ENCODE results near the gene KIF25. TPM values are rescaled to one million over a fixed set of nuclear protein-coding genes. Genes with fewer than 3 reads are reported as not detected.

KIF25 gene
- total and polyA plus RNA-seq, 4 donors = 0.05 TPM; not detected in 3

- no peak for TF ChIP-seq REST (IDR thresholded peaks at IDR 0.05)
Measured at GRCh38 chr6:168089186-168090063, 92.0 kb downstream of the KIF25 start (continued).

- WGBS = 91% methylated on average over 16 of the region's 16 CpGs
- no peaks in the 10 kb centered on the region for H3K27me3 ChIP-seq (ENCODE audit: control insufficient read depth in 4 of 4, insufficient read depth in 4 of 4, low read length in 3 of 4)
- DNase-seq (ENCODE audit: low spot score) = no peak
- H3K27ac ChIP-seq (ENCODE audit: low read depth in 1 of 2, low read length in 2 of 2) = no peak overlapping the region
- no peaks in the 10 kb centered on the region for H3K36me3 ChIP-seq (ENCODE audit: control insufficient read depth in 4 of 4, insufficient read depth in 3 of 4, low read depth in 1 of 4, low read length in 3 of 4)
- no peaks in the 10 kb centered on the region for H3K9me3 ChIP-seq (ENCODE audit: control insufficient read depth in 4 of 4, low read length in 3 of 4)
- no peak overlapping the region for H3K9ac ChIP-seq (ENCODE audit: low read depth in 1 of 2, low read length in 2 of 2)
- no peaks in the 10 kb centered on the region for H3K4me1 ChIP-seq (ENCODE audit: control insufficient read depth in 4 of 4, insufficient read depth in 4 of 4, low read length in 3 of 4)
- H3K4me3 ChIP-seq (ENCODE audit: low read depth in 1 of 3, low read length in 3 of 3) = no peak overlapping the region
- TF ChIP-seq ZBTB33 (IDR thresholded peaks at IDR 0.05) = no peak
Measured at GRCh38 chr6:168090064-168090690, 92.7 kb downstream of the KIF25 start.

- no peak overlapping the region for H3K4me3 ChIP-seq (ENCODE audit: low read depth in 1 of 3, low read length in 3 of 3)
- DNase-seq (ENCODE audit: low spot score) = no peak
- H3K27ac ChIP-seq (ENCODE audit: low read depth in 1 of 2, low read length in 2 of 2) = no peak overlapping the region
- H3K27me3 ChIP-seq (ENCODE audit: control insufficient read depth in 4 of 4, insufficient read depth in 4 of 4, low read length in 3 of 4) = no peaks in the 10 kb centered on the region
- 88% methylated on average over 17 of the region's 17 CpGs for WGBS
- no peaks in the 10 kb centered on the region for H3K9me3 ChIP-seq (ENCODE audit: control insufficient read depth in 4 of 4, low read length in 3 of 4)
- no peak for TF ChIP-seq TAF1 (conservative IDR thresholded peaks at IDR 0.05)
- no peak for TF ChIP-seq GABPA (IDR thresholded peaks at IDR 0.05 in 1 of 2, conservative IDR thresholded peaks at IDR 0.05 in 1 of 2)
- TF ChIP-seq NR2F2 (IDR thresholded peaks at IDR 0.05) = no peak
- no peak for TF ChIP-seq HNF4A (conservative IDR thresholded peaks at IDR 0.05)
- TF ChIP-seq CTCF (IDR thresholded peaks at IDR 0.05; ENCODE audit: low read depth, low read length, missing input control) = no peak
- TF ChIP-seq HNF4G (IDR thresholded peaks at IDR 0.05) = no peak
- no peak for TF ChIP-seq ZBTB33 (IDR thresholded peaks at IDR 0.05)
- no peaks in the 10 kb centered on the region for H3K36me3 ChIP-seq (ENCODE audit: control insufficient read depth in 4 of 4, insufficient read depth in 3 of 4, low read depth in 1 of 4, low read length in 3 of 4)
- no peaks in the 10 kb centered on the region for H3K4me1 ChIP-seq (ENCODE audit: control insufficient read depth in 4 of 4, insufficient read depth in 4 of 4, low read length in 3 of 4)
- H3K9ac ChIP-seq (ENCODE audit: low read depth in 1 of 2, low read length in 2 of 2) = no peak overlapping the region
Measured at GRCh38 chr6:168090706-168091105, 93.2 kb downstream of the KIF25 start.
